ENCODE data around the gene NLRP12.
"Not testable (repeated sequence)": the region's sequence is repeated elsewhere in the genome, so short reads cannot be mapped to it uniquely, and the experiment has no call there.

NLRP12 gene

GRCh38 chr19:53838446-53838845 lies 14.3 kb upstream of the NLRP12 start:
- not testable (repeated sequence) for DNase-seq (ENCODE audit: low spot score); H3K9me3 ChIP-seq (replicated peaks in 1 of 2; ENCODE audit: control insufficient read depth in 2 of 2, insufficient read depth in 1 of 2, low read depth in 1 of 2, low read length in 2 of 2); H3K36me3 ChIP-seq (replicated peaks in 1 of 2; ENCODE audit: control insufficient read depth in 2 of 2, insufficient read depth in 2 of 2, low read length in 2 of 2); H3K79me1 ChIP-seq (ENCODE audit: low read depth, low read length); H2BK5ac ChIP-seq (ENCODE audit: low read length); H2AFZ ChIP-seq (ENCODE audit: low read length); H2BK15ac ChIP-seq (ENCODE audit: low read length); H3K14ac ChIP-seq (ENCODE audit: low read length); H3K4me3 ChIP-seq (ENCODE audit: low read length in 2 of 2); H3K4me1 ChIP-seq (ENCODE audit: control insufficient read depth in 2 of 2, insufficient read depth in 1 of 2, low read depth in 1 of 2, low read length in 2 of 2); H3K27me3 ChIP-seq (ENCODE audit: control insufficient read depth in 3 of 3, insufficient read depth in 3 of 3, low read depth in 1 of 3, low read length in 3 of 3); H3K4me2 ChIP-seq (ENCODE audit: insufficient read depth, low read length, poor library complexity, severe bottlenecking); H3K9ac ChIP-seq (ENCODE audit: low read depth, low read length, poor library complexity); H3K23ac ChIP-seq (ENCODE audit: low read depth, low read length, poor library complexity); H3K18ac ChIP-seq (ENCODE audit: low read length); H3K4ac ChIP-seq (ENCODE audit: low read length); H2BK120ac ChIP-seq (ENCODE audit: low read depth, low read length); H4K91ac ChIP-seq (ENCODE audit: low read depth, low read length, poor library complexity); H2AK5ac ChIP-seq (ENCODE audit: low read depth, low read length); H3K27ac ChIP-seq (replicated peaks; ENCODE audit: low read length); H4K8ac ChIP-seq (ENCODE audit: low read depth, low read length); H2BK12ac ChIP-seq (ENCODE audit: low read length)
- WGBS, 2 donors (ENCODE audit: extremely low coverage in 2 of 2, insufficient read length in 2 of 2, insufficient replicate concordance in 1 of 2): no CpG with 5 or more reads among the region's 5 CpGs

- WGBS, 2 donors (ENCODE audit: extremely low coverage in 2 of 2, insufficient read length in 2 of 2, insufficient replicate concordance in 1 of 2): no CpG with 5 or more reads among the region's 13 CpGs
- not testable (repeated sequence) for H3K4me3 ChIP-seq (ENCODE audit: low read length in 2 of 2); H3K4me1 ChIP-seq (ENCODE audit: control insufficient read depth in 2 of 2, insufficient read depth in 1 of 2, low read depth in 1 of 2, low read length in 2 of 2); H3K9me3 ChIP-seq (replicated peaks in 1 of 2; ENCODE audit: control insufficient read depth in 2 of 2, insufficient read depth in 1 of 2, low read depth in 1 of 2, low read length in 2 of 2); H4K91ac ChIP-seq (ENCODE audit: low read depth, low read length, poor library complexity); H3K27ac ChIP-seq (replicated peaks; ENCODE audit: low read length); H3K18ac ChIP-seq (ENCODE audit: low read length); H3K4ac ChIP-seq (ENCODE audit: low read length); H3K4me2 ChIP-seq (ENCODE audit: insufficient read depth, low read length, poor library complexity, severe bottlenecking); H3K36me3 ChIP-seq (replicated peaks in 1 of 2; ENCODE audit: control insufficient read depth in 2 of 2, insufficient read depth in 2 of 2, low read length in 2 of 2); H3K9ac ChIP-seq (ENCODE audit: low read depth, low read length, poor library complexity); H2BK5ac ChIP-seq (ENCODE audit: low read length); H2AK5ac ChIP-seq (ENCODE audit: low read depth, low read length); H2BK120ac ChIP-seq (ENCODE audit: low read depth, low read length); H2BK15ac ChIP-seq (ENCODE audit: low read length); H2BK12ac ChIP-seq (ENCODE audit: low read length); H3K79me1 ChIP-seq (ENCODE audit: low read depth, low read length); H3K23ac ChIP-seq (ENCODE audit: low read depth, low read length, poor library complexity); H2AFZ ChIP-seq (ENCODE audit: low read length); H4K8ac ChIP-seq (ENCODE audit: low read depth, low read length); DNase-seq (ENCODE audit: low spot score); H3K14ac ChIP-seq (ENCODE audit: low read length)
- peaks cover 0 to 21% (median 11%) of the 10 kb centered on the region in 3 experiments for H3K27me3 ChIP-seq (ENCODE audit: control insufficient read depth in 3 of 3, insufficient read depth in 3 of 3, low read depth in 1 of 3, low read length in 3 of 3)
Measured at GRCh38 chr19:53832861-53833260, 8.7 kb upstream of the NLRP12 start.

- Histone ChIP-seq H3K23ac (ENCODE audit: low read depth, low read length, poor library complexity) (no peak overlapping the region), H4K91ac (ENCODE audit: low read depth, low read length, poor library complexity) (no peak overlapping the region), H2AK5ac (ENCODE audit: low read depth, low read length) (no peak overlapping the region), H3K79me1 (ENCODE audit: low read depth, low read length) (no peaks in the 10 kb centered on the region), H3K14ac (ENCODE audit: low read length) (no peak overlapping the region), H3K27me3 (ENCODE audit: control insufficient read depth in 3 of 3, insufficient read depth in 3 of 3, low read depth in 1 of 3, low read length in 3 of 3) (peaks cover 0 to 17% (median 11%) of the 10 kb centered on the region in 3 experiments), H3K36me3 (replicated peaks in 1 of 2; ENCODE audit: control insufficient read depth in 2 of 2, insufficient read depth in 2 of 2, low read length in 2 of 2) (no peaks in the 10 kb centered on the region), H3K4ac (ENCODE audit: low read length) (no peak overlapping the region), H2BK120ac (ENCODE audit: low read depth, low read length) (no peak overlapping the region), H3K9ac (ENCODE audit: low read depth, low read length, poor library complexity) (no peak overlapping the region), H3K9me3 (replicated peaks in 1 of 2; ENCODE audit: control insufficient read depth in 2 of 2, insufficient read depth in 1 of 2, low read depth in 1 of 2, low read length in 2 of 2) (no peaks in the 10 kb centered on the region), H3K27ac (replicated peaks; ENCODE audit: low read length) (no peak overlapping the region), H3K4me2 (ENCODE audit: insufficient read depth, low read length, poor library complexity, severe bottlenecking) (no peak overlapping the region), H2BK15ac (ENCODE audit: low read length) (no peak overlapping the region), H2BK5ac (ENCODE audit: low read length) (no peak overlapping the region), H2BK12ac (ENCODE audit: low read length) (no peak overlapping the region), H3K4me1 (ENCODE audit: control insufficient read depth in 2 of 2, insufficient read depth in 1 of 2, low read depth in 1 of 2, low read length in 2 of 2) (no peaks in the 10 kb centered on the region), H3K4me3 (ENCODE audit: low read length in 2 of 2) (no peak overlapping the region), H3K18ac (ENCODE audit: low read length) (no peak overlapping the region), H2AFZ (ENCODE audit: low read length) (no peak overlapping the region), H4K8ac (ENCODE audit: low read depth, low read length) (no peak overlapping the region)
- WGBS, 2 donors (ENCODE audit: extremely low coverage in 2 of 2, insufficient read length in 2 of 2, insufficient replicate concordance in 1 of 2): no CpG with 5 or more reads among the region's 3 CpGs
- DNase-seq (ENCODE audit: low spot score): no peak
Measured at GRCh38 chr19:53828531-53828930, 4.4 kb upstream of the NLRP12 start.

DNA sequence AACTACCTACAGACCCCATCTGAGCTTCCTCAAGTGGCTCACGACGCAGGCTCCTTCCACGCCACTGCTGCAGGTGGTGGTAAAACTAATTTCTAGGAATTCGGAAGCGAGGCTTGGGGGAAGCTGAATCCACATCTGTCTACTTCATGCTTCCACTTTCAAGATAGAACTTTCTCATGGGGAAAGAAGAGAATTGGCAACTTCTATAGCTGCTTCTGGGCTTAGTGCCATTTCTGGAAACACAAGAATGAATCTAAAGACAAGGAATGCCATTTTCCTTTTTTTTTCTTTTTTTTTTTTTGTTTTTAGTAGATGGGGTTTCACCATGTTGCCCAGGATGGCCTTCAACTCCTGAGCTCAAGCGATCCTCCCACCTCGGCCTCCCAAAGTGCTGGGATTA lies 2.8 kb upstream of the NLRP12 start:
- no peaks in the 10 kb centered on the region for H3K9me3 ChIP-seq (replicated peaks in 1 of 2; ENCODE audit: control insufficient read depth in 2 of 2, insufficient read depth in 1 of 2, low read depth in 1 of 2, low read length in 2 of 2)
- no peaks in the 10 kb centered on the region for H3K79me1 ChIP-seq (ENCODE audit: low read depth, low read length)
- no peak overlapping the region for H2BK5ac ChIP-seq (ENCODE audit: low read length)
- no peak overlapping the region for H3K14ac ChIP-seq (ENCODE audit: low read length)
- no peak overlapping the region for H3K27ac ChIP-seq (replicated peaks; ENCODE audit: low read length)
- H3K4ac ChIP-seq (ENCODE audit: low read length): no peak overlapping the region
- H3K23ac ChIP-seq (ENCODE audit: low read depth, low read length, poor library complexity): no peak overlapping the region
- H4K91ac ChIP-seq (ENCODE audit: low read depth, low read length, poor library complexity): no peak overlapping the region
- no peak overlapping the region for H3K9ac ChIP-seq (ENCODE audit: low read depth, low read length, poor library complexity)
- no peak overlapping the region for H2AK5ac ChIP-seq (ENCODE audit: low read depth, low read length)
- no peak overlapping the region for H2BK12ac ChIP-seq (ENCODE audit: low read length)
- no peak overlapping the region for H2BK120ac ChIP-seq (ENCODE audit: low read depth, low read length)
- H3K36me3 ChIP-seq (replicated peaks in 1 of 2; ENCODE audit: control insufficient read depth in 2 of 2, insufficient read depth in 2 of 2, low read length in 2 of 2): no peaks in the 10 kb centered on the region
- no peaks in the 10 kb centered on the region for H3K4me1 ChIP-seq (ENCODE audit: control insufficient read depth in 2 of 2, insufficient read depth in 1 of 2, low read depth in 1 of 2, low read length in 2 of 2)
- peaks cover 0 to 10% (median 7%) of the 10 kb centered on the region in 3 experiments for H3K27me3 ChIP-seq (ENCODE audit: control insufficient read depth in 3 of 3, insufficient read depth in 3 of 3, low read depth in 1 of 3, low read length in 3 of 3)
- H2AFZ ChIP-seq (ENCODE audit: low read length): no peak overlapping the region
- H2BK15ac ChIP-seq (ENCODE audit: low read length): no peak overlapping the region
- no peak overlapping the region for H3K4me2 ChIP-seq (ENCODE audit: insufficient read depth, low read length, poor library complexity, severe bottlenecking)
- no peak overlapping the region for H3K18ac ChIP-seq (ENCODE audit: low read length)
- no CpG with 5 or more reads among the region's 7 CpGs for WGBS, 2 donors (ENCODE audit: extremely low coverage in 2 of 2, insufficient read length in 2 of 2, insufficient replicate concordance in 1 of 2)
- no peak for DNase-seq (ENCODE audit: low spot score)
- H4K8ac ChIP-seq (ENCODE audit: low read depth, low read length): no peak overlapping the region
- H3K4me3 ChIP-seq (ENCODE audit: low read length in 2 of 2): no peak overlapping the region

Measured in neuronal stem cell (in vitro differentiated cells).